ENCODE data around the gene MAPKAPK2. TPM values are rescaled to one million over a fixed set of nuclear protein-coding genes. Genes with fewer than 3 reads are reported as not detected.
A peak's percentile ranks its signal among the peaks of the same experiment; 100 is the strongest.
"Not testable (repeated sequence)": the region's sequence is repeated elsewhere in the genome, so short reads cannot be mapped to it uniquely, and the experiment has no call there.

The MAPKAPK2 gene
- 103 TPM for total RNA-seq
- long read RNA-seq, partial matches to known transcripts = 0 of 18 reads
- long read RNA-seq, other reads (novel, unspliced or antisense) = 18 of 18 reads

DNA sequence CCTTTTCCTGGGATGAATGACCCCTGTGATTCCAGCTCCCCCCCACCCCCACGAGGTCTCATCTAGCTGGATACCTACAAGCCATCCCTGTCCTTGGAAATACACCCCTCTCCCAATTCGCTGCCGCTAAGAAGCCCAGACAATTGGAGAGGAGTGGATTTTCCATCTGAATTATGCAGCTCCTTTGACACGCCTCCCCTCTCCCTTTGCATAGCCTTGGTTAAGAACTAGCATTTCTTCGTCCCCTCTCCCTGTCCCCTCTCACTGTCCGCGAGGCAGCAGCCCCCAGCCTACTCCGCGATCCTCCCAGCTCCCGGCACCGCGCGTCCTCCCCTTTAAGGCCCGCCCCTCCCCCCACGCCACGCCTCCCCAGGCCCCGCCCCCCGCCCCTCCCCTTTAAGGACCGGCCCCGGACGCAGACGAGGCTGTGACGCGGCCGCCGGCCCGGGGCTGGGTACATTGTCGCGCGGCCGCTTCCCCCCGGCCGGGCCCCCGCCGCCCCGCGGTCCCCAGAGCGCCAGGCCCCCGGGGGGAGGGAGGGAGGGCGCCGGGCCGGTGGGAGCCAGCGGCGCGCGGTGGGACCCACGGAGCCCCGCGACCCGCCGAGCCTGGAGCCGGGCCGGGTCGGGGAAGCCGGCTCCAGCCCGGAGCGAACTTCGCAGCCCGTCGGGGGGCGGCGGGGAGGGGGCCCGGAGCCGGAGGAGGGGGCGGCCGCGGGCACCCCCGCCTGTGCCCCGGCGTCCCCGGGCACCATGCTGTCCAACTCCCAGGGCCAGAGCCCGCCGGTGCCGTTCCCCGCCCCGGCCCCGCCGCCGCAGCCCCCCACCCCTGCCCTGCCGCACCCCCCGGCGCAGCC, at the start of gene MAPKAPK2:
Gene MAPKAPK2 (plus strand): TSS at position 428 of the 856 bp plus-strand sequence. CDS start 325 bp downstream, at position 753.
- peak; percentile 93 for DNase-seq (ENCODE audit: low spot score)

DNA sequence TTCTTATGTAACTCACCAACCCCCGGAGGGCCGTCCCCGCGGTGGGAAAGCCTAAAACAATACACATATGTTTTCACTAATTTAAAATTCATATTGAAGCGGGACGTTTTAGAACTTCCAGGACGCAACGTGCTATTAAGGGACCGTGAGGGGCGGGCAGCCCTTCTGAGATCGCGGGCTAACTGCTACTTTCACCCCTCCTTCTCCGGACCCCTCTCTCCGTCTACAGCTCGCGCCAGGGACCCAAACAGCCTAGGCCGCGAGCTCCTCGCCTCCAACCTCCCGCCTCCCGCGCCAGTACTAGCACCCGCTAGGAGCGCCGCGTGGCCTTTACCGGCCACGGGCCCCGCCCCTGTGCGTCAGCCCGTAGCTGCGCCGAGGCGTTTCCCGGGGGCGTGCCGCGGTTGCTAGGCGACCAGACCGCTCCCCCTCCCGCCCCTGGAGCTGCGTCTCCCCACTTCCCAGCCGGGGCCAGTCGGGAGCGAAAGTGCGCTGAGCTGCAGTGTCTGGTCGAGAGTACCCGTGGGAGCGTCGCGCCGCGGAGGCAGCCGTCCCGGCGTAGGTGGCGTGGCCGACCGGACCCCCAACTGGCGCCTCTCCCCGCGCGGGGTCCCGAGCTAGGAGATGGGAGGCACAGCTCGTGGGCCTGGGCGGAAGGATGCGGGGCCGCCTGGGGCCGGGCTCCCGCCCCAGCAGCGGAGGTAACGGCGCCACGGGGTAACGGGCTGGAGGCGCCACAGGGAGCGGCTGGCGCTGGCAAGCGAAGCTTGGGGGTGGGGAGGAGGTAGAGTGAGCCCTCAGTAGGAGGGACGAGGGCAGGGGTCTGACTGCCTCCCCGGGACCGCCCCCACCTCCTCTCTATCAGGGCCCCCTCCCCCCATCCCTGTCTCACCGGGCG, 49.4 kb upstream of the MAPKAPK2 start, which contains the start of gene DYRK3:
Gene DYRK3 (plus strand): TSS at position 457 of the 898 bp plus-strand sequence. CDS start 168 bp downstream, at position 625.
- DNase-seq (ENCODE audit: low spot score) = peak; percentile 98

DNA sequence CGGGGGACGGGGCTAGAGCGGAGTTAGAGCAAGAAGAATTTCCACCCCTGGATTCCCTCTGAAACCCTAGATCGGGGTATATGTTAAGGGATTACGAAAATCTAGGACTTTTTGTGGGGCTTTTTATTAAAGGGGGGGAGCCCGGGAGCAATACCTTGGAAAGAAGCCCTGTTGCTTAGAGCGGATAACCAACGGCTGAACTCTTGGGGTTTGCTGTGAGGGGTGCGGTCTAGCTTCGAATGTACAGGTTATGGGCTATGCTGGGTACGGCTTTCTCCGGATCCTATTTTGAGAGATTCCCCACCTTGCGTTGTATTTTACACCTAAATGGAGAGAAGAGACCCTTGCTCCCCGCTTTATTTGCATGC, 48.7 kb upstream of the MAPKAPK2 start:
- no peak for DNase-seq (ENCODE audit: low spot score)

DNA sequence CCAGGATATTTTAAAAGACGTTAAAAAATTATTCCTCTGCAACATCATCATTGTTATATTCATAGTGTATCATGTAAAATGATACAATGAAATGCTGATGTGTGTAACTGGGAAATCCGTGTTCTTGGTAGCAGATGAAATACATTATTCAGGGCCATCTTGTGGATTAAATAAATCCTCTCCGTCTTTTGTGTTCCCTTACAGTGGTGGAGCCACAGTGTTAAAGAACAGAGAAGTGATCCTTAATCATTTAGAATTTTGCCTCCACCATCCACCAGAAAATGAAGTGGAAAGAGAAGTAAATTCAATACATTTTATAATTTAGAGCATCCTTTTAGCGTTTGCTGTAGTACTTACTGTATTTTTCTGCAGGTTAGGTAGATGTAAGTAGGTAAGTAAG, 48.0 kb upstream of the MAPKAPK2 start:
- DNase-seq (ENCODE audit: low spot score) = no peak

DNA sequence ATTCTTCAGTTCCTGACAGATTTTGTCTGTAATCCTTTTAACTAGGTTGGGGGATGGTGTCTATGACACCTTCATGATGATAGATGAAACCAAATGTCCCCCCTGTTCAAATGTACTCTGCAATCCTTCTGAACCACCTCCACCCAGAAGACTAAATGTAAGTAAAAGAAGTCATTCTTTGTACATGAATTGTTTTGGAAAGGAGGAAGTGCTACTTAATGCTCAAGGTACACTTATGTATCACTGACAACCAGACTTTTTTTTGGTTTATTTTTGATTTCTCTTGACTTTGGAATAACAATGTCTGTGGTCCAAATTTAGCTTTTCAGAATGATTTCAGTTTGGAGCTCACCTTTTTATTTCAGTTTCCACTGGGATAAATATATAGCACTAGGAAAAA, 47.1 kb upstream of the MAPKAPK2 start:
- DNase-seq (ENCODE audit: low spot score) = no peak

DNA sequence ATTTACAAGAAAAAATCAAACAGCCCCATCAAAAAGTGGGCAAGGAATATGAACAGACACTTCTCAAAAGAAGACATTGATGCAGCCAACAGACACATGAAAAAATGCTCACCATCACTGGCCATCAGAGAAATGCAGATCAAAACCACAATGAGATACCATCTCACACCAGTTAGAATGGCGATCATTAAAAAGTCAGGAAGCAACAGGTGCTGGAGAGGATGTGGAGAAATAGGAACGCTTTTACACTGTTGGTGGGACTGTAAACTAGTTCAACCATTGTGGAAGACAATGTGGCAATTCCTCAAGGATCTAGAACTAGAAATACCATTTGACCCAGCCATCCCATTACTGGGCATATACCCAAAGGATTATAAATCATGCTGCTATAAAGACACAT, 42.6 kb upstream of the MAPKAPK2 start:
- not testable (repeated sequence) for DNase-seq (ENCODE audit: low spot score)

DNA sequence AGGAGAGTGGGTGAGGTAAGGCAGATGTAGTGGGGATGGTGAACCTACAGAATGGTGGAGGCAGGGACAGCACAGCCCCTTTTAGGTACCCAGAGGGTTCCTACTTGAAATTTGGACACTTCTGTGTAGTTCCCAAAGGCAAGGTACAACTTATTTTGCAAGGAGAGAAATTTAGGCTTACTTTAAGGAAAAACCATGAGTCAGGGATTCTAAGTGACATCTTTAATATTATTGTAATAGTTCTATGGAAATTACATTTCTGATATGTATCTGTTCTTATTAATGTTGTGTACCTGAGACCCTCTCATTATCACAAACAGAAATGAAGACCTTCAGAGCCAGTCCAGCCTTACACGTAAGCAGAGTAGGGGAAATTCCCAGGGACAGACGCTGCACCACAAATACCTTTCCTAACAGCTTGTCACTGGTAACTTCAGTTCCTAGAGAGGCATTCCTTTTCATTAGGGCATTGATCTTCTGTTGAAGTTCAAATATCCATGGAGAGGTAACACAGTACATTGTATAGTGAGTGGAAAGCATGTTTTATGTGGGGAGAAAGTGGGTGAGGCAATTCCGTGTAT, 41.5 kb upstream of the MAPKAPK2 start:
- DNase-seq (ENCODE audit: low spot score) = no peak

DNA sequence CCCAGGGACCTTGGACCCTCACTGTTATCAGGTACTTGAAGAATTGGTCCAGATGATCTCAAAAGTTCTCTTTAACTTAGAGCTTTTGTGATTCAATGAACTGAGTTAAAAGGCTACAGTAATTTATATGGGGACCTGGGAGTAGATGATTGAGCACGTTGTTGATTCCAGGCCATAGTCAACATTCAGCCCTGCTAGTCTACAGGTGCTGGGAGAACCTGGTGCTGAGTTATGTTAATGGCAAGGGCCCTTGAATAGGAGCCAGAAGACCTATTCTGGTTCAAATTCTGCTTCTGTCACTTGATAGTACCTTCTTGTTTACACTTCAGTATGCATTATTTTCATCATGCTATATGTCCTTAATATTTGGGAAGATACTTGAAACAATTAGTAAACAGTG, 38.2 kb upstream of the MAPKAPK2 start:
- DNase-seq (ENCODE audit: low spot score) = no peak

DNA sequence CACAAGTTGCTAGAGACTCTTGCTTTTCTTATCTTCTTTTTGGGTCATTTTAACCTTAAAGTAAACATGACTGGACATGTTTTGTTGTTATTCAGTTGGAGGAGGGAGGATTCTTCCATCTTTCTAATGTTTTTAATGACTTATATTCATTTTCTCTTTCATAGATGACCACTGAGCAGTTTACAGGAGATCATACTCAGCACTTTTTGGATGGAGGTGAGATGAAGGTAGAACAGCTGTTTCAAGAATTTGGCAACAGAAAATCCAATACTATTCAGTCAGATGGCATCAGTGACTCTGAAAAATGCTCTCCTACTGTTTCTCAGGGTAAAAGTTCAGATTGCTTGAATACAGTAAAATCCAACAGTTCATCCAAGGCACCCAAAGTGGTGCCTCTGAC, 37.5 kb upstream of the MAPKAPK2 start:
- no peak for DNase-seq (ENCODE audit: low spot score)

DNA sequence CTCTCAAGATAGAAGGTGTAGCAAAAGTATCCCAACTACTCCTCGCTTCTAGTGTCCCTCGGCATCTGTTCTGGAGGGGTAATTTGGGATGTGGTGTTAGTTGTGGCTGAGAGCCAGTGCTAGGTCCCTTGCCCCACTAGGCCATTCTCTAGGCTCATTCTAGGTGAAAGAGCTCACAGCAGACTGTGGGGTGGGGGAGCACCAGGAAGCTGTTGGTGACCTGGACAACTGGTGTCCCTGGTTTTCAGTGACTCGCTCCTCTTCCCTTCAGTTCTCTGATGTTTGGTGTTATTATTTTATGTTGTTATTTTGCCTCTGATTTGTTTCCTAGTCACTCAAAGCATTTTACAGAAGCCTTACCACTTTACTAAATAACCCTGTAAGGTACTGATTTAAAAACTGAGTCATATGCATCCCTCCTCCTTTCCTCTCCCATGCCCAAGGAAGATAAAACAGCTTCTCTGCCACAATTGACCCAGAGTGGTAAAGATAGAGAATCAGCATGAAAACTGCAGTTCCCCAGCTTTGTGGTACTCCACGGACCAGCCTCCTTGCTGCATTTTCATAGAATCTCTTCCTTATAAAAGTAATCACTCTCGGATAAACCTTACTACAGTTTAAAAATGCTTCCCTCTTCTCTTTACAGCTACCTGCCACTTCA, 35.3 kb upstream of the MAPKAPK2 start:
- no peak for DNase-seq (ENCODE audit: low spot score)

DNA sequence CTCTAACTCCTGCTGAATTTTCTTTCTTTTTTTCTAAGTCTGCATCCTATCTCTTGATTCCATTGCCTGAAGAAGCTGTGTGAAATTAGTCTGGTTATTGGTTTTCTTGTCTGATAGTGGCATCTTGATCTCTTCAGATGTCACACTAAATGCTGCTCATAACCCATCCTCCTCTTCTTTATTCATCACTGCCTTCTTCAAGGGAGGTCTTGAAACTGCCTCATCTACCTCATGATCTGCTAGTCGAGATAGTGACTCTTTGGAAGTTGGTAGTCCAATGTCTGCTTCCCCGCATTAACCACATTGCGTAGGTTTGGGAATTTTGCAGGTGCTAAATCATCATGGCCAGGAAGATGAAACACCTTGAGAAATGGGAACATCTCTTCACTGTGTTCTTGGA, 33.7 kb upstream of the MAPKAPK2 start:
- no peak for DNase-seq (ENCODE audit: low spot score)

DNA sequence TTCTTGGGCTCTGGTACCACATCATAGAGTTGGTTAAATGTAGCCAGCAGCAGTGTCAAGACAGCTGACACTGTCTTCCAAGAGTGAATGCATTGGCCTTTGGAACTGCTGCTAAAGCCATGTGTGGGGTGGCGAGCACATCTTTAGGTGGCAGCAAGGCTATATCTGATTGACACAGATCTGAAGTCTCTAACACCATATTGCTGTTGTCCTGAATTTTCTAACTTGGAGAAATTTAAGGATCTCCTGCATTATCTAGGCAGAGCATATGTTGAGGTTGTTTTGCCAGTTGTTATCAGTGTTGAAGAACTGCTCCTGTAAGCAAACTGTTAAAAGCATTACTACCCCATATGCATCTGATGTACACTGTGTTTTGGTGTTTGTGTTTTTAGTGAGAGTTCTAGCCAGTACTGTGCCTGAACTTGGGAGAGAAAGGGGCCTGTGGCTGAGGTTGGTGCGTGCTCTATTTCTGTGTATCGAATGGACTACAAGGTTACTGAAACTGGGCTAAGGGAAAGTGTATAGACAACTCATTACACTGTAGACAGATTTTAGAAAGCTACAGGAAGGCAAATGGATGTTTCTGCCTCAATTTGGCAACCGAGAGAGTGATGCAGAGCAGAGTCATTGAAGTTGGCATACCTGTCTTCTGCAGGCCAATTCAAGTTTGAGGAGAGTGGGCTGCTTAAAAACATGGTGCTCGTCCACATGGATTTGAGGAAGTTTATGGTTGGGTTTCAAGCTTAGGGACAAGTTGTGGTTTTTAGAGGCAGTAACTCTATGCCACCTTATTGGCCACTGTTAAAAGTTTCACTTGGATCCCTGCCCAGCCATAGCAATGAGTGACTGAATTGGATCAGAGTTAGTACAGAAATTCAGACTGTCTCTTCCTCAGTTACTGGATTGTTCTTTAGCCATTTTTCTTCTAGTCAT, 32.5 kb upstream of the MAPKAPK2 start:
- no peak for DNase-seq (ENCODE audit: low spot score)

DNA sequence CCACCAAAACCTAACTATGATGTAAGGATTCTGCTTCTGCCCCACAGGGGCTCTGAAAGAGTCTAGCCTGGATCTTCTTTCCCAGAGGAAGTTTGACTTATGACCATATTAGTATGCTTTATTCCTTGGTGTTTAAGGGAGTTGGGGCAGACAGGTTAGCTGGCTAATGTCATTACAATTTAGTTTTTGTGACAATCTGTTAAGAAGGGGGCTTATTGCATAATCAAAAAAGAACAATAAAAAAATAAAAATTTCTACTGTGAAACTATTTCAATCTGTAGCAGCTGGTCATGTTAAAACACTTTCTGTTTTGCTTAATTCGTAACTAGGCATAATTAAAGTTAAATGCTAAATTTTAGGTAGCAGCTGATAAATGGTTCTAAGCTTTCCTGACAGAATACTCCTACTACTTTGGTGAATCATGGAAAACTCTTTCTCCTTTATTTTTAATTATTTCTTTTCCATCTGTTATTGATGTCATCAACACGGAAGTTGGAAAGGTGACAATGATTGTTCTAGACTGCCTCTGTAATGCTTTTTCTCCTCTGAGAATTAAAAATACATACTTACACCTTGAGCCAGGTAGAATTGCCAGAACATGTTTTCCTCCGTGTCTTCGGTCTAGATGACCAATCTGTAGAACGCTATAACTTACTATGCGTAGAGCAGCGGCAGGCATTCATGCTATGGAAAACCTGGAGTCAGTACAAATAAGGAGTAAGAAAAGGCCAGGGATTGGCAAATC, 30.8 kb upstream of the MAPKAPK2 start:
- no peak for DNase-seq (ENCODE audit: low spot score)

DNA sequence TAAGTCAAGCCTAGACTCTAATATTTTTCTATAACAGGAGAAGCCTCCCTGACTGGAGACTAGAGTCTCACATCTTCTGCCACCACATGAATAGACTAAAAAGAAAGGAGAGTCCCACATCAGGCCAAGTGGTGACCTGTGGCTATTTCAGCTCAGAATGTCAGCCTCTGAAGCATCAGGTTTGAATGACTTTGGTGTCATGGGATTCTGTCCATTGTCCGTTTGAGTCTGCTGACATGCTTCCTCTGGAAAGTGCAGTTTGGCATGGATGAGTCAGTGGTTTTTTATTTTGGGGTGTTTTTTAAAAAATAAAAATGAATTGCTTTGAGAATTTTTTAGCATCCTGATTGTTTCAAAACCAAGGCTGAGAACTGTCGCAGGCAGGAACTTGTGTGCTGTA, 29.9 kb upstream of the MAPKAPK2 start:
- DNase-seq (ENCODE audit: low spot score) = no peak

DNA sequence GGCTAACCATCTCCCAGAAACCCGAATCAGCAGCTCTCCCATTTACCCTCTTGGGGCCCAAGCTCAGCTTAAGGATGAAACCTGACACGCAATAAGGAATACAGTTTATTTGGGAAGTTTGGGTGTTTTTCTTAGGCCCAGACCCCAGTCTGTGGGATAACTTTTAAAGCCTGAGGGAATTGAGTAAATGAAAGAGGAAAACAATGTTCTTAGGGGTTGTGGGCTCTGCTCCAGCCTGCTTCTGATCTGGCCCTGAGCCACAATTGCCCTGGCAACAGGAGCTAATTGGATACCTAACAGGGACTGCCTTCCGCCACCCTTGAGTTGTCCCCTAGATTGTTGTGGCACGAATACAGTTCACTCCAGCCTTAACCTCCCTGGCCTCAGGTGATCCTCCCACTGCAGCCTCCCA, 29.2 kb upstream of the MAPKAPK2 start:
- DNase-seq (ENCODE audit: low spot score) = no peak

DNA sequence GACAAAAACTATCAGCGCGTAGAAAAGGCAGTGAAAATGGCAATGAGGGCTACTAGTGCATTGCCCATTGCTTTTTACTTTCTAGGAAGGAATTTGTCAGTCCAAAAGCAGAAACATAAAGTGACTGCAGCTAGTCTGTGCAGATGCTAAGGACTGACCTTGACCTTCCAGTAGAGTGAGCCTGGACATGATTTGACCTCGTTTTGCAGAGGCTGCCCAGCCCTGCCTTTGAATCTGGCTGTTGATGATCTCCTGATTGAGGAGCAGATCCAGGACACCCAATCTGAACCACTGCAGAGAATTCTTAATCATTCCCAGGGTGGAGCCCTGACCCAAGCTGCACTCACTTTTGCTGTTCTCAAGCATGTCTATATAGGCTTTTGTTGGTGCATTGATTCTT, 27.8 kb upstream of the MAPKAPK2 start:
- DNase-seq (ENCODE audit: low spot score) = no peak

DNA sequence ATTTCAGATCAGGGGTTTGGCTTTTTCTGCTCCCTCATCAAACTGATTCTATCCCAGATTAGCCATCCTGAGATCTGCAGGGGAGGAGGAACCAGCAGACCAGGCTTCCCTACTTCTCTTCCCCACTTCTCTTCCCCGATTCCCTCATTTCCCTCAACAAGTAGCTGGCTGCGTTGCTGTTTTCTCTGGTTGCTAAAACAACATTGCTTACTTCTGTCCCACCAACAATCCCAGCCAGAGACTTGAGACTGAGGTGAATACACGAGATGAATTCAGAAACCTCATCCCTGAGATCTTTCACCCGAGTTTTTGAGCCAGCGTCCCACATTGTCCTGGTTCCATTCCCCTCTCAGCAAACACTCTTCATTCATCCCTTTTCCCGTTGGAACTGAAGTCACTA, 27.0 kb upstream of the MAPKAPK2 start:
- no peak for DNase-seq (ENCODE audit: low spot score)

DNA sequence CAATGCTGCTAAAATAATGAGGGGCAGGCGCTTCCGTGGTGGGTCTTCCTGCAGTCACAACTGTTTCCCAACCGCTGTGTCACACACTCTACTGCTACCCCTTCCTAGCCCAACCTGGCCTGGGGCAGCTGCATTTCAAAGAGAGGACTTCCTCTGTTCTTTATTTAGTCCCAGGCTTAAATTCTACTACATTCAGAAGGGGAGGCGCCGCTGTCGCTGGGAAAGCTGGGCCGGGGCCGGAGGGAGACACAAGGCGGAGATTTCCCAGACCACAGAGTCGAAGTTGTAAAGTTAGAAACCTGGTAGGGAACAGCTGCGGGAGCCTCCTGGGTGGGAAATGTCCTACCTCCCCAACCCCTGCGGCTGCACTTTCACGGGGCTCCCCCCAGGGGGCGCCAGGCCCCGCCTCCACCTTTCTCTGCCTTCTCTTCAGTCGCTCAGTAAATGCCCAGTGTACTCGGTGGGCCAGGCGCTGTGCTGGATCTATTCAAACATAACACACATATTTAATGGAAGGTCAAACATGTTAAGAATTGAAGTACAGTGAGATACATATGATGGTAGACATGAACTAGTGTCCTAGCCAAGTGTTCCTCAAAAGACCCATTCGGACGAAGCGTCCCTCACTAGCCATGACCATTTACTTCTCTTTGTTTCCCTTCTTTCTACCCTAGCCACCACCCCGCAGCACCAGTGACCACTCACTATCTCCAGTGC, 26.3 kb upstream of the MAPKAPK2 start:
- DNase-seq (ENCODE audit: low spot score) = no peak

DNA sequence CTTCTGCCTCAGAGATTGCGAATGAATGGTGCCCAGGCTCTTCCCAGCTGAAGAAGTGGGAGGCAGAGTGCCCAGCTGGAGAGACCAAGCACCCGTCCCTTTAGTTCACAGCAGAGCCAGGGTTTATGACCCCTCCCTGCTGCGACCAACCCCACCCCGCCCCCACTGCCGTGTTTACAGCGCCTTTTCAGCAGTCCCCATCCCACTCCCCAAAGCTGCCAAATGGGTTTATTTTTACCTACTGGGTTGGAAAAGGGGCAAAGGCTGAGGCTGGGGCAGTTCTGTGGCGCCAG, 25.8 kb upstream of the MAPKAPK2 start:
- no peak for DNase-seq (ENCODE audit: low spot score)

Data from mesenteric fat pad (tissue), 1 donor.